DMS79 treated with DMSO at 0.1 percent for 48 hours (cell line): ENCODE measurements around the gene CELA3A.
"Not testable (repeated sequence)": the region's sequence is repeated elsewhere in the genome, so short reads cannot be mapped to it uniquely, and the experiment has no call there.

Experiments
- DNase-seq: peaks from one replicate; lab custom pipeline; 2025; lab: John Stamatoyannopoulos, UW

CELA3A gene, protein sequence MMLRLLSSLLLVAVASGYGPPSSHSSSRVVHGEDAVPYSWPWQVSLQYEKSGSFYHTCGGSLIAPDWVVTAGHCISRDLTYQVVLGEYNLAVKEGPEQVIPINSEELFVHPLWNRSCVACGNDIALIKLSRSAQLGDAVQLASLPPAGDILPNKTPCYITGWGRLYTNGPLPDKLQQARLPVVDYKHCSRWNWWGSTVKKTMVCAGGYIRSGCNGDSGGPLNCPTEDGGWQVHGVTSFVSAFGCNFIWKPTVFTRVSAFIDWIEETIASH

DNA sequence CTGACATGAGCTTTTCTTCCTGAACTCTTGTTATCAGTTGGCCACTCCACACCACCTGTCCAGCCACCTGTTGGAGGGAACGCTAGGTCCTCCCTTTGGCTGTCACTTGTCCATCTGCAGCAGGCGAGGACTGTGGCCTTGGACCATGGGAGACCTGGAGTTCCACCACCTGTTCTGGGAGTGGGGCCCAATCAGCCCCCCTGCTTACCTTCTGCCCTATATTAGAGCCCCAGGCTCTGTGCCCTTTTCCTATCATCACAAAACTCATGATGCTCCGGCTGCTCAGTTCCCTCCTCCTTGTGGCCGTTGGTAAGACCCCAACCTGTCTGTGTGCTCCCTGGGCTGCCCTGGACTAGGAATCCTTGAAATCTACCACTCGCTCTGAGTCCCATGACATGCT is at the start of gene CELA3A:
Gene CELA3A, plus strand, starts transcription at position 249 of the 400 bp plus-strand sequence. Its CDS starts 18 bp downstream, at position 267.
- no peak for DNase-seq

DNA sequence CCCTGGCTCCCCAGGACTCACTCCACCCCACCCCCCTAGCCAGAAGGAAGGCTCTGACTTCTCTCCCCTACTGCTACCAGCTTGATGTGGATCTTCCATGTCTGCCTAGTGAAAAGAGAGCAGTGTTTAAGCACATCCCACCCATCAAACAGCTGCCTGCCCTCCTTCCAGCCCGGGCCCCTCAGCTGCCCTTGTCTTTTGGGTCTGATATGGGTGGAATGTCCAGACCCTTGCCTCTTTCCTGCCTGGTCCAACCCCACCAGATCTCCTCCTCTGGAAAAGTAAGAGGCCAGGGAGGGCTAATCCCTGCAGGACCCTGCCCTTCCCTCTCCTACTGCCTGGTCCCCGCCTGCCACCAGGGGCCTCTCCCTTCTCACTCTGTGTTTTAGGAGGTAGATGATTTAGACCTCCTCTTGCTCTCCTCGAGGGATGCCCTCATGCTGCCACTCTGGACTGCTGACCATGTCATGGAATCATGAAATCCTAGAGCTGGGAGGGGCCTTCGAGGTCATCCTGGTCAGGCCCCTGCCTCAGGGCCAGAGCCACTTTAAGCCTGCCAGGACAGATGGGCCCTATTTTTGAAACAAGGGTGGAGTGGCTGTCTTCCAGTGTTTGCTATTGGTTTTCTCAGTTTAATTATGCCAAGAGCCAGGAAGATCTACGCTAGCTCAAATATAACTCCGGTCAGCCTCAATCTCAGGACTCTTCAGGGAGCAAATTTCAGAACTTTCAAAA is 48.5 kb upstream of the CELA3A start:
- no peak for DNase-seq

DNA sequence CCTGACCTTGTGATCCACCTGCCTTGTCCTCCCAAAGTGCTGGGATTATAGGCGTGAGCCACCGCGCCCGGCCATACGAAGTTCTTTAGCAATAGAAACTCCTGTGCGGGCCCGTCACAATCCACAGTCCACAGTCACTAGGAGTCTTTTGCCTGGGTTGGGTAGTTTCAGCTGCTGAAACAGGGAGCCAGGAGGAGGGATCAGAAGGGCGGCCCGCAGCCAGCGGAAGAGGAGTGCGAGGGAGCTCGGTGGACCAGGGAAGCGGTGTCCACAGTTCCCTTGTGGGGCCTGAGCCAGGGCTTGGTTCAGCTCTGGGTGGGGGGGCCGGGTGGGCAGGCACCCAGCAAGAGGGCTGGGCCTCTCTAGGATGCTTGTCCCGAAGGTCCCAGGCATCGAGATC is 46.4 kb upstream of the CELA3A start:
- no peak for DNase-seq

- peak; percentile 82 for DNase-seq
These were observed 45.8 kb upstream of the CELA3A start for GRCh38 chr1:21955501-21956281.

DNA sequence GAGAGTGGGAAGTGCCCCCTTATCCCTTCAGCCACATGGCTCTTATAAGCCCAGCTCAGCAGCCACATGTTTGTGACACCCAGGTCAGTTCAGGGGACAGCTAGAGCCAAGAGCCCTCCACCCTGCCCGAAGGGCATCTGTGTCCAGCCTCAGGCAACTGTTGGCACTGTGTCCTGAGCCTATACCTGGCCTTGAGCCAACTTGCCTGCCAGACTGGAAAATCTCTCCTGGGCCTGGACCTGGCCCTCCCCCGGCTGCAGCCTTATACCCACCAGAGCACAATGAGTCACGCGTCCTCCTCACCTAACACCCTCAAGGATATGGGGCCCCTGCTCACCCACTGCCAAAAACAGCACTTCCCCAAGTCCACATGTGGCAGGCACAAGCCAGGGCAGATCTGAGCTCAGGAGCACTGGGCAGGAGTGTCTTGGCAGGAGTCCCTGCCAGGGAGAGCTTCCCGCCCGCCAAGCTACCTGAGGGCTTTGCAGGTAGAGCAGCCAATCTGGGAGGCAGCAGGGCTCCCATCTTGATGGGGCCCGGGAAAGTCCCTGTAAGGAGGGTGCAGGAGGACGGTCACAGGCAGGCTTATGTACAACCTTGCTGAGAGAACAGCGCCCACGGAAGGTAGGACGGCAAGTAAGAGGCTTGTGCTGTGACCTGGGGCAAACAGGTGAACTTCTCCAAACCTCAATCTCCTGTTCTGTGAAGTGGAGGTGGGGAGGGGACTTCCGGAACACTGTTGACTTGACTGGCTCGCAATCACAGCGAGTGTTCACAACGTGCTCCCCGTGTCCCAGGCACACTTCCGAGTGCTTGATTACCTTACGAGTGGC is 44.5 kb upstream of the CELA3A start:
- peak; percentile 96 for DNase-seq

DNA sequence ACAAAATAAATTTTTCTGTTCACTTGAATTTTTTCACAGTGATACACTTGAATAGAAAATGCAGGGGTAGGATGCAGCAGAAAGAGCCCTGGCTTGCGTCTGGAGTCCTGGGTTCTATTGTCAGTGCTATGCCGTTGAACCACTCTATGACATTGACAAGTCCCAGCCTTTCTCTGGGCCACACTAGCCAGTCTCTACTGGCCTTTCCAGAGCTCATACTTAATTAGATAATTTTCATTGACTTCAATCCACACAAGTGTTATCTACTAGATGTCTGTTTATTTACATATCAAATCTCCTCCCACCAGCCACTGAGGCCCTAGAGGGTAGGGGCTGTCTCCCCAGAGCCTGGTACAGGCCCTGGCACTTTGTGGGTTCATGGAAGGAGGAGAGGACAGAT is 40.1 kb upstream of the CELA3A start:
- DNase-seq, result no peak

DNA sequence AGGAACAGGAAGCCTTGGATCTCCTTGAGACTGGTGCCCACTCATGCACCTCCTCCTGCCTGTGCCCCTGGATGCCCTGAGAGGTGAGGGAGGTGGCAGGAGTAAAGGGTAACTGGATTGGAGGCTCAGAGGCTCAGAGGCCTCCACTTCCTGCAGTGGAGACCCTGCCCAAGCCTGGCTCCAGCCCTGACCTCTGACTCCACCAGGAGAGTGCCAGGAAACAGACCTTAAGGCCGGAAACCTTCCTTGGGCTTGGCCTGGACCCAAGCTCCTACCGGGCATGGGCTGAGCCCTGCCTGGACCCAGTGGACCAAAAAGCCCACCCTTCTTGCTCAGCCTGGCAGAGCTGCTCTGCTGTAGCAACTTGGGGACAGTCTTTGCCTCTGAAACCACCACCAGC is 39.7 kb upstream of the CELA3A start:
- no peak for DNase-seq

DNA sequence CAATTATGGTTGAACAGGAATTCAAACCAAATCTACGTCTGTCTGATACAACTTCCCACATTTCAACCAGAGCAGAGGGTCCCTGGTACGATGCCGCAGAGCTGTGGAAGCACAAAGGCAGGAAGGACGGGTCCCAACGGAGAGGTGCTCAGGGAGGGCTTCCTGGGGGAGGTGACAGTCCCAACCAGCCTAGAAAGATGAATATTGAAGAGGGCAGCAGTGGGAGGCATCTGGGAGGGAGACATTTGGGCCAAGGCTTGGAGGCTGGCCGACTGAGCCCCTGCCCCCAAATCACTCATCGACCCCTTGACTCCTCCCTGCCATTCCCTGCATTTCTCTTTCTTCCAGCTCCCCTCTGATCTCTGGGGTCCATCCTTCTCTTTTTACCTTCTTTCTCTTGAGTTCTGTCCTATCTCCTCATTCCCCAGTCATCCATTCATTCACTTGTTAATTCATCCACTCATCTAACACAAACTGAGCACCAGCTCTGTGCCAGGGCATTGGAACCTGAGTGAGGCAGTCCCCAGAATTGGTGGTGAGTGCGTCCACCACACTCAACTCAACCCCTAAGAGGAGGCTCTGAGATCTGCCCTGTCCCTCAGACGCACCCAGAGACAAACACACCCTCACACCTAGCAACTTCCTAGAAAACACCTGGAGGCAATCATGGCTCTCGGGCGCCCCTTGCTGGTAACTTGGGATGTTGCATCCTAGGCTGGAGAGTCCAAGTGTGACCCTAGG is 37.8 kb upstream of the CELA3A start:
- DNase-seq, result peak; percentile 88

DNA sequence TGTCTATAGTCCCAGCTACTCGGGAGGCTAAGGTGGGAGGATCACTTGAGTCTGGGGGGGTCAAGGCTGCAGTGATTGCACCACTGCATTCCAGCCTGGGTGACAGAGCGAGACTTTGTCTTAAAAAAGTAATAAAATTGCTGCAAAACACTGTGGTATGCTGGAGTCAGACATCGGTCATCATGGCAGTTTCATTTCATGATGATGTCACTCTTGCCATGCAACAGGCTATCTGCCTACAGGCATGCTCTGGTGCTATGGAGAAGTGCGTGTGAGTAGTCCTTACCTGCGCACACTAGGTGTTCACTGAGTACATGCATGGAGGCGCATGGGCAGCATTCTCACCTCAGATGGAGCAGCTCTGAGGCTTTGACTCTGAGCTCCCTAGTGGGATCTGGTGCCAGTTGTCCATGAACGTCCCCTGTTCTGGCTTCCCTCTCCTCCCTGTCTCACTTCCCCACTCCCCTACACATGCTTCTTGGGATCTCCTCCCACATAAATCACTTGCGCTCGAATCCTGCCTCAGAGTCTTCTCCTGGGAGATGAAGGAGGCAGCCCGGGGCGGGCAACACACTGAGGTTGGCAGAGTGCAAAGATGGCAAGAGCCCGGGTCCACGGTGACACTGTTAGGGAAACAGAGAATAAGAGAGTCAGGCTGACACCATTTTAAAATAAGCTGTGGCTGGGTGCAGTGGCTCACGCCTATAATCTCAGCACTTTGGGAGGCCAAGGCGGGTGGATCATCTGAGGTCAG is 35.0 kb upstream of the CELA3A start:
- DNase-seq, result no peak

DNA sequence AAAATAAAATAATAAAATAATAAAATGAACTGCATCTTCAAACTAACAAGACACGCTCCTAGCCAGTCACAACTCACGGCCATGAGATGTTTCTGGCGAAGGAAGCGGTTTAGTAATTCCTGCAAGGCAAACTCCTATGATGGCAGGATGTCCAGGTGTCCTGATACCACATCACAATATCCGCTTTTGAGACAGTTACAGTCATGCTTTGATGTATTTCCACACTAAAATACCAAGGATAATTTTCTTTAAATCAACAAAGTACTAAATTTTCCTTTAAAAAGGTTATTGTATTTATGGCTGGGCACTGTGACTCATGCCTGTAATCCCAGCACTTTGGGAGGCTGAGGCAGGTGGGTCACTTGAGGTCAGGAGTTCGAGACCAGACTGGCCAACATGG is 34.2 kb upstream of the CELA3A start:
- DNase-seq, result not testable (repeated sequence)

DNA sequence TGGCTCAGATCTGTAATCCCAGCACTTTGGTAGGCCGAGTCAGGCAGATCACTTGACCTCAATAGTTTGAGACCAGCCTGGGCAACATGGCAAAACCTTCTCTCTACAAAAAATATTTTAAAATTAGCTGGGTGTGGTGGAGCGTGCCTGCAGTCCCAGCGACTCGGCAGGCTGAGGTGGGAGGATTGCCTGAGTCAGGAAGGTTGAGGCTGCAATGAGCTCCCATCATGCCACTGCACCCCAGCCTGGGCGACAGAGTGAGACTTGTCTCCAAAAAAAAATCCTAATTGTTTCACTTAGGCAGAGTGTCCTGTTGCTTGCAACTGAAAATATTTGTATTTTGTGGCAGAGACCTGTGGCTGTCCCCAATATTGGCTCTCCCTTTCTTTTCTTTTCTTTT is 32.4 kb upstream of the CELA3A start:
- DNase-seq, result not testable (repeated sequence)

GRCh38 chr1:21970523-21970922 is 30.9 kb upstream of the CELA3A start:
- not testable (repeated sequence) for DNase-seq

DNA sequence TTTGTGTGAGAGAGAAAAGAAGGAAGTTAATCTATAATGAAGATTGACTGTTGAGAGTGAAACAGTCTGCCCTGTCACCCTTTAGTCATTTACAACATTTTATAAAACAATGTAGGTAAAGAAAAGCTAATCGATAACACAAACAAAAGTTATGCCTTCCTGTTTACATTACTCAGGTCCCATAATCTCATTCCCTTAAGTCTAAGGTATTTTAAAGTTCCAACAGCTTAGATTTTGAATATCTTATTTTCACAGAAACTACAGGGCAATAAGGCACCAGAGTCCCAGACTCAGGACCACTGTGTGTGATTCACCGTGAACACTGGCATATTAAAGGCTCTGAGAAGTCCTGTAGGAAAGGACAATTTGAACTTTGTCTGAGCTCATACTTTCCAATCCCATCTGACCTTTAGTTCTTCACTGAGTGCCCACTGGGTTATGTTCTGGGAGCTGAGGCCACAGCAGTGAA is 28.4 kb upstream of the CELA3A start:
- DNase-seq, result not testable (repeated sequence)

DNA sequence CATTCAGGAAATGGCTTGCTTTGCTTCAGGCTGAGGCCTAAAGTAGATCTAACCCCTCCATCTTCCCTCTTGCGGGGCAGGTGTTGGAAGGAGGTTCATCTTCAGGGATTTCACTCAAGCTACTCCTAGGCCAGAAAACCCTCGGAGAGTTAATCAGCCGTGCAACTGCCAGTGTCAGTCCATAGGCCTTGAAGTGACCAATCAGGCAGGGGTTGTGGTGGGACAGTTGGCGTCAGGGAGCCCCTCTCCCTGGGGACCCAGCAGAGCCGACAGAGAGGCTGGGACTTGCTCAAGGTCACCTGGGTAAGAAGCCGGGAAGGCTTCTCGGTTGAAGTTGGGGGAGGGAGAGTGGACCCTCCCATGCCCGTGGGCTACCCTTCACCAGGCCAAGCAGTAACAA is 27.5 kb upstream of the CELA3A start:
- not testable (repeated sequence) for DNase-seq

- not testable (repeated sequence) for DNase-seq
These were observed 26.8 kb upstream of the CELA3A start for GRCh38 chr1:21974699-21975098.

GRCh38 chr1:21975296-21975695 is 26.2 kb upstream of the CELA3A start:
- not testable (repeated sequence) for DNase-seq

- DNase-seq, result not testable (repeated sequence)
These were observed 24.7 kb upstream of the CELA3A start, which contains the start of gene CELA3B for GRCh38 chr1:21976703-21977239. TSS of gene CELA3B (plus strand) at chr1:21977022. CDS start at chr1:21977040, 18 bp downstream.

DNA sequence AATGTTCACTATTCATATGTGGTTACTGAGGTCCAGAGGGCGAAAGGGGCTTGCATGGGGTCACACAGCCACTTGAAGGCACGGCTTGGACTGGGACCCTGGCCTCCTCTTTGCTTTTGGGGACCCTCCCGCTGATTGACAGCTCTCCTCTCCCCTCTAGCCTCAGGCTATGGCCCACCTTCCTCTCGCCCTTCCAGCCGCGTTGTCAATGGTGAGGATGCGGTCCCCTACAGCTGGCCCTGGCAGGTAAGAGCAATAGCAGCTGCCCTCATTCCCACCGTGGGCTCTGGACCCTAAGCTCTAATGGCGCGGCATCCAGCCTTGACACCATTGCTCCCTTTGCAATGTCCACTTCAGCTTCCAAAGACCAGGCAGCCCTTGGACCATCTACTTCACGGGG is 23.2 kb upstream of the CELA3A start:
- not testable (repeated sequence) for DNase-seq

DNA sequence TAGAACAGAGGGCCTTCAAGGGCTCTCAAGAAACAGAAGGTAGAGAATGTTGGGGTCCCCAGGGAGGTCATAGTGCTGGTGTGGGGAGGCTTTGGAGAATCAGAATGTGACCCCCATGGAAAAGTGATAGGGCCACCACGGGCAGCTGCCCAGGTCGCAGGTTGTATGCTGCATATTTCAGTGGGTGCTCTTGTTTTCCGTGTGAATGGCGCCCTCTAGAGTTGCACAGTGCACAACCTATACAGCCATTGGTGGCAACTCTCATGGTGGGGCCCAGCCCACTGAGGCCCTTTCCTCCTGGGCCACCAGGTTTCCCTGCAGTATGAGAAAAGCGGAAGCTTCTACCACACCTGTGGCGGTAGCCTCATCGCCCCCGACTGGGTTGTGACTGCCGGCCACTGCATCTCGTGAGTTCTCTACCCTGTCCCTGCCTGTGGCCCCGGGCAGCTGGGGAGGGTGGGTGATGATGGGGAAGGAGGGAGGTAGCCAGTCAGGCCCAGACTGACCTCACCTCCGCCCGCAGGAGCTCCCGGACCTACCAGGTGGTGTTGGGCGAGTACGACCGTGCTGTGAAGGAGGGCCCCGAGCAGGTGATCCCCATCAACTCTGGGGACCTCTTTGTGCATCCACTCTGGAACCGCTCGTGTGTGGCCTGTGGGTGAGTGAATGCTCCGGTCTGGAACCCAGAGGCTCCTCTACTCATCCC is 20.8 kb upstream of the CELA3A start:
- DNase-seq, result not testable (repeated sequence)
